Occipital lobe (tissue), 2 donors: ENCODE measurements around the gene SNX19. TPM values are rescaled to one million over a fixed set of nuclear protein-coding genes. Genes with fewer than 3 reads are reported as not detected.
A peak's percentile ranks its signal among the peaks of the same experiment; 100 is the strongest.

Source experiments
- DNase-seq: peaks from one replicate; lab custom pipeline; 2025; lab: John Stamatoyannopoulos, UW
- total RNA-seq: library from RNA; depleted of rRNA; stranded (reverse); fragments of >200 nt; gene quantifications from one replicate; pipeline ENCODE4 v1.2.3, GENCODE V29; 2014

SNX19 gene
- total RNA-seq, 1 donor from 2014 or later: 46.5 TPM

DNA sequence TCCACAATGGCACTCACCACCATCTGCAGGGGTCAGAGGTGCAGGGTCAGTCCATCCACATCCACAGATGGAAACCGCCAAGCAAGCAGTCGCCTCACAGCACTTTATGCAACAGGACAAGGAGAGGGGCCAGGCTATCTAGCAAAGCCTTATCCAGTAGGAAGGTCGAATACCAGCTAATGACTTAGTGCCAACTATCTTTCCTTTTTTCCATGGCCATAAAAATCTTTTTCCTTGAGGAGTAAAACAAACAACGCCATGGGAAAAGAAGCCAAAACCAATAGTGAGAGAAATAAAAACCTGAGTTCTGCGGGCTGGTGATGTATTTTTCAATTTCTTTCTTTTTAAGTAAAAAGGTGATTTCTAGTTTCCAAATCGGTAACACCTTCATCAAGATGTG, 8.2 kb downstream of the SNX19 start:
- DNase-seq: no peak

DNA sequence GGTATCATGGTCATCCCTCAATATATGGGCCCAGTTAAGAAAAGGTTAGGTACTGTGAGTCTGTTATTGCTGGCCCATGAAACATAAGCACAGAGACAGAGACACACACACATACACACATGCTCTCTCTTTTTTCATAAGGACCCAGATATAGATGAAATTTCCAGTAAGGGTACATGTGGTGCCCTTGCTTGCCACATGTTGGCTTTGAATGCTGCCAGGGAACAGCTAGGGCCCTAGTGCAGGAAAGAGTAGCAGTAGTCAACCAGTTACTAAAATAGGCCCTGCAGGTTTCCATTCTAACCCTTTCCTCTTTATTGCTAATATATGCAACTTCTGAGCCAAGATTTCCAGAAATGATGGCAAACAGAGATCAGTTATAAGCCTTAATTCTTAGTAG, 9.1 kb downstream of the SNX19 start:
- no peak for DNase-seq

DNA sequence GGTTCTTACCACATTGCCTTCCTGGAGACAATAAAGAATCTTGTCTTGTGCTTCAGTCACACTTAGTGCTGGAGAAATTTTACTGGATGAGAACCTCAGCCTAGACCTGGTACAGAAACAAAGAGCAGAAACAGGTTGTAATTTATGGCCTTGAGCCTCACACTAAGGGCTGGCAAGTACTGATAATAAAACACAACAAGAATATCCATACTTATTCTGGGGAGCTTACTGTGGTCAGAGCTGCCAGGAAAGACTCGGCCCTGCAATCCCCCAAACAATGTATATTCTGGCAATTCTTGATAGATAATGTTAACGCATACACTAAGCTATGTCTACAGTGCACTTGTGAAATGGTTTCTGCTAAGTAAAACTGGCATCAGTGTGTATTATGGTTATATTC, 9.7 kb downstream of the SNX19 start:
- DNase-seq: no peak

DNA sequence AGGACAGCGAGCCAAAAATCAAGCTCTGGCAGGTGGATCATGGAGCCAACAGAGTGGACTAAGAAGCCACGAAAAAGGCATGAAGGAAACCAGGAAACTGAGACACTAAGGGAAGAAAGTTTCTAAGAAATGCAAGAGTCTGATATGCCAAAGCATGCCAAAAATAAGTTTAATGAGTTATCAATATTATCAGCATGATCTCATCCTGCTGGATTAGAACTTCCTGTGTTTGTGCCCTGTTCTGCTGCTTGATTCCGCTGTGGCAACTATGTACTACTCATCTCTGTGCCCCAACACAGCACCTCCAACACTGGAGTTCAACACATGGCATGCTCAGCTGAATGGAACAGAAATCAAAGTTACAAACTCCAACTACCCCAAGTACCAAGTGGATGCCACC, 10.8 kb downstream of the SNX19 start:
- DNase-seq: no peak

DNA sequence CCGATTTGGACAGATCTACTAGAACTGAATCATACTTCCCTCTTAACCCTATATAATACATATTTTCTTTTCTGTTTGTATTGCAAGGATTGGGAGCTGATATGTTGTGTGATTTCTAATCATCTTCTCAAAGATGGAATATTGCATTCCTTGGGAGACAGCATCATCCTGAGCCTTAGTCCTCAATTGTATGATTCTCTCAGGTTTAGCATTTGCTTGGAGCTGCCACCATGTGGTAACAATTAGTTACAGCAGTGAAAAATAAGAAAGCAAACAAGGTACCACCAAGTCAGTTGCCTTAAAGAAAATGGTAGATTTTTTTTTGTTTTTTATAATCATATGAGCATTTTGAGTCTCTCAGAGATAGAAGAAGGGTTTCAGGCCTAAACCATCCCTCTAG, 11.9 kb downstream of the SNX19 start:
- DNase-seq: no peak

DNA sequence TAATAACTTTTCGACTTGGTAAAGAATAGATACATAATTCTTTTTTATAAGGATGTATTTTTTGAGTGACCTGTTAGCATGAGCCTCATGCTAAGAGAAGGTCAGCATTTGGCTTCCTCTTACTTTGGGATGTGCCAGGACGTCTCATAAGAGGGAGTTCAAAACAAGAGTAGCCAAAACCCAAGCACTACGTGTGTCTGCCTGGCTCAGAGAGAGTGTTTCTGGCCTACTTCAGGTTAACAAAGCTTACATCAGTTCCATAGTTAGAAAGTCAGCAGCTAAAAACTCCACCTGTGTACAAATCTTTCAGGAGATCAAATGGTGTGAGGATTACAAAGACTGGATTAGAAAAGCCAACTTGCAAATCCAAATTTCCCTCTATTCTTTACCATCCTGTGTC, 13.9 kb downstream of the SNX19 start:
- no peak for DNase-seq

DNA sequence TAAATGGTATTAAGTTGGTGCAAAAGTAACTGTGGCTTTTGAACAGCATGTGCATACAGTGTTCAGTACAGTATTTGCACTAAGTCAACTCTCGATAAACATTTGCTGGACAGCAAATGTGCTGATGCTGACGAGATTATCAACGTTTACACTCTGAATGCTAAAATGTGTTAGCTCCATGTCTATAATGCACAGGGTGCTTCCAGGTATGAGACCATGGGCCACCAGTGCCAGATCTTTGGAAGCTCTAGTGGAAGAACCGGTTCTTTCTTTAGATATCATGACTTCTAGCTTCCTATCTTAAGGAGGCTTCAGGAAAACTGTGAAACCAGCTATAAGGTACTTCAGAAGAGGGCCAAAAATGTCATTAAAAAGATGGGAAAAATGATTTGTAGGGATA, 17.2 kb downstream of the SNX19 start:
- no peak for DNase-seq

DNA sequence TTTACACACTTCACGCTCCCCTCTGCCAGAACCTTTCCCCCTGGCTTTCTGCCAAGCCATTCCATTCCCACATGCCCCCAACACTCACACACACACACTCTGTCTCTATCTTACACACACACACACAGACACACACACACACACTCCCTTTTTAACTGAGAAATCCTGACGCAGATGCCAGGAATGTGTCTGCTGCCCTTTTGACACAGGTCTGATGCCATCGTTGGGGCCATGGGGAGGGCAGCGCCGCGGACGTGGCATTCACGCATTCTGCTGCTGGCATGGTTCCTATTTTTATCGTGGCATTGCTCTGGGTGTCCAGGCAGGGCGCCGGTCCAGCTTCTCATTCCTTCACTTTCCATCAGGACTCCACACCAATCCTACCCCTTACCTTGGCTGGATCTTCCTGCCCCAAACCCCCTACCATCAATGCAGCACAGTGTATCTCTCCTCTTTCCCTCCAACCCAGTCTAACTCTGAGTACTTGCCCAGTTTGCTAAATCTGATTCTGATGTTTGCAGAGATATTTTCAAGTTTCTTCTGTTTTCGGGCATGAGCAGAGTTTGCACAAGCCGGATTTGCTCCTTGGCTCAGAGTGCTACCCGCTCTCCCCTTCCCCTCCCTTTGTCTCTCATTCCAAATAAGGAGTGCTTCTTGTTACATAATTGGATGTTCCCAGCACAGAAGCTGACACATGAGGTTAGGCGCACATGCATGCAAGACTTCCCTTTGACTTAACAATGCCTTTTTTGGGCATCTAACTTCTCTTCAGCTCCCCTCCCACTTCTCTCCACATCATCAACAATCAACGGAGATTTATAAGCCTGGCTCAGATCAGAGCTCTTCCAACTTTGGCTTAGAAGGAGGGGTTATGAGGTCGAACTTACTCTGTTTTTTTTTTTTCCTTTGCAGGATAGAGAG, 18.8 kb downstream of the SNX19 start:
- DNase-seq: no peak

DNA sequence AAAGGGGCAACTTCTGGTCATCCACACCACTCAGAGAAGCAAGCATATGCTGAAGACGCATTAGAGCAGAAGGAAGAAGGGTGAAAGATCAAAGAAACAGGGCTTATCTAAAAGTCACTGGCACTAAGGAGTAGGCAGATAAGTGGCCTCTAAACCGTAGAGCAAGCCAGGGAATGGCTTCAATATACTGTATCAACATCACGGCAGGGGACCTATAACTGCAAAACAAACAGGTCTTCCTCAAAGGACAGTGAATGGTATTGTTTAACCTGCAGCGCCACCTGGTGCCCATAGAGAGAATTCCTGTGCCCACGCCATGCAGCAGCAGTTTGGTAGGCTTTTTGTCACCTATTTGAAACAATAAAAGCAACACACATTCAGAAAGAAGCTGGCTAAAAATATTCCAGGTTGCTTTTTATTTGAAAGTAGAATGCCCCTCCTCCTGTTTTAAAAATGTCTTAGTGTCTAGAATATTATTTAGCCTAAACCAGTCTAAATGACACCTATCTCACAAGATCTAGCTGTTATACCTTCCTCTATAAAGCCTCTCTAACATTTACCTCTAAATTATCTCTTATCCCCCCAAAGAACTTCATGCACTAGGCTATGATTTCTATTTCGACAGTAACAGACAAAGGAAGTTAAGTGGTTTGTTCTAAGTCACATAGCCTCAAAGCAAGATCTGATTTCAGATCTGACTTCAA, 21.8 kb downstream of the SNX19 start:
- DNase-seq: peak; percentile 55

DNA sequence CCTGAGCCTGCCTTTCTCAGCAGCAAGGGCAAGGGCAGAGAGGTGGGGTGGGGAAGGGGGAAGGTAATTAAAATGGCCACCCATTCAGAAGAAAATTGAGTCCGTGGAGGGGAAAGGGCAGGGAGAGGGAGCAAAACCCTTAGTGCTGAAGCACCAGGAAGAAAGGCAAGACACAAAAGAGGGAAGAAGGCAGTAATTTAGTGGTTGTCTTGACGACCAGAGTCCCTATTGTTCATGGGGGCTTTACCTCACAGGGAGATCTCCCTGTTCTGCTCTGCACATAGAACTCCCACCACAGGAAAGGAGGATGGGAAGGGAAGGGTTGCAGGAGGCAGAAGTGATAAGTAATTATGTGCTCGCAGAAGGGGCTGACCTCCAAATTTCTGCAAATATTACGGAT, 23.4 kb downstream of the SNX19 start:
- no peak for DNase-seq

DNA sequence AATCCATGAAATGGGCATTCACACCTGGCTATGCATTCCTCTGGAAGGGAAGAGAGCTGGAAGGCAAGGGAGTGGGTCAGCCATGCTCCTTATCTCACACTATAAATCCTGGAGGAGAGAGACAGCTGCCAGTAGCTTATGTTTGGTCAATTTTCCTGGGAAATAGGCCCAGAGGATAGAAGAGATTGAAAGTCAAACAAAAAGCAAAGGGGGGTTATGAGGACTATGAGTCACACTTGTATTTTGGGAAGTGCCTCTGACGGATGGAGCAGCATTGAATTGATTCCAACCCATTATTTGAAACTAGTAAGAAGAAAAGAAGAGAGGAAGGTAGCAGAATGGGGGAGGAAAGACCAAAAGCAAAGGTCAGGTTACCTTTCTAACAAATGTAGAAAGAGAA, 25.0 kb downstream of the SNX19 start:
- DNase-seq: no peak

DNA sequence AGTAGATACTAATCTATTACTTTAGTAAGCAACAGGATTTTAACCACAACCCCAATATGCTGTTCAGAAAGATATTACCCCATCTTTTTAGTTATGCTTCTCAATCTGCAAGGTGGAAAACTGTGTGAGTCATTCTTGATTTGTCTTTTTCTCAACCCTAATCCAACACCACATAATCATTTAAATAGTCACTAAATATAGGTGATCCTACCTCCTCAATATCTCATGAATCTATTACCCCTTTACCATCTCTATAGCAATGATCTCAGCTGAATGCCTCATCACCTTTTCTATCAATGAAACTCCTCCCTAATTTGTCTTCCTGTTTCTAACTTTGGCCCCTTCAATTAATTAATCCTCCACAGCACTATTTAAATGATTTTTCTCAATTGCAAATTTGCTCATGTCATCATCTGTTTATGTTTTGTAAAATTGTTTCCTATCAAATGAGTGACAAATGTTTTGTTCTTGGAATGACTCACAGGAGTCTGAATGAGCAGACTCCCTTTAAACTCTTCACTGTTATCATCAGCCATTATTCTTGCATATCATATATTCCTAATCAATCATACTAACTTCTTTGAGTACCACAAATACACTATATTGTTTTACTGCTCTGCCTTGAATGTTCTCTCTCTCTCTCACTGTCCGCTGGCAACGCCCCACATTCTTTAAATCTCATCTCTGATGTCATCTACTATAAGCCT, 26.1 kb downstream of the SNX19 start:
- no peak for DNase-seq

DNA sequence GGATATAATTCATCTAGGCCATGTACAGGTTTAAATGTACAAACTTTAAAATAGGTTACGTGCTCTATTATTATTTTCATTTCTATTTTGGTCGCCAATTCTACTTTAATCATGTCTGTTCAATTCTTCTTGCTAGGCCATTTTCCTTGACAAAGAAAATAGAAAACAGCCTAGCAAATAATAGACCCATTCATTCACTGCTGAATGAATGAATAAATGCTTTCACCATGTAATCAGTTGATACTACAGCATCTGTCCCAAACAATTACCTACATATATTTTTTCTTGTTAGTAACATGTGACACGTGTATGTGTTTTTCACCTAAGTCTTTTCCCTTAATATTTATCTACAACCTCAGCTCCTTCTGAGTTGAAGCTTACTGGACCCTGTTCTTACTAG, 27.5 kb downstream of the SNX19 start:
- DNase-seq: no peak

DNA sequence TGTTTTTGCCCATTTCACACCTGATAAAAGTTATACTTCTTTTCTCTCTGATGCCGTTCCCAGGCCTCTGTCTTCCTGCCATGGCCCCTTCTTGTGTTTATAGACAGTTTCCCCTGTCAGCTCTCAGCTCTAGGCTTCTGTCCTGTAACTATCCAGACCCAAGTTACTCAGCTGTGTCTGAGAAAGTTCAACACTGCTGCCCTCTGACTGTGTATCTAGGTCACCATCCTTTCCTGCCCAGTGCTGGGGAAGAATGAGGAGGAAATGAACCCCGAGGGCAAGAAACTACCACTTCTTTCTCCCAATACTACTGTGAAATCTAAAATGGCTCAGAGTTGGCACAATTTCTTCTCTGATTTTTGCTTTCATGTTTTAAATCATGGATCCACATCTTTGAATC, 29.6 kb downstream of the SNX19 start:
- no peak for DNase-seq

DNA sequence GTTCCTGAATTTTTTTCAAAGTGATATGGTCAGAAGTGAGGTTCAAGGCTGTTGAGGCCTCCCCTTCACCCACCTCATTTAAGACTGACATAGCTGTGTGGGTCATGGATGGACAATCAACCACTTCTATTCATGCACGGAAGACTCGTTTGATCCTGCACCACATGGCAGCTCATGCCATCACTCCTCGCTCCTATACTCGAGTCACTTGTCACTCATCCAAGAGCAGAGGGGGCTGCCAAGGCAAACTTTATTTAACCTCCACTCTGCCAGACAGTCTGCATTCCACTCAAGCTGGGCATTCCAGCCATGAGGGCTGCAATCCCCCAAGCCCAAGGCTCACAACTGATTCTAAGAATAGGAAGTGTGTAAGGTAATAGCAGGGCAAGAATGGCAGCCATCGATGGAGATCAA, 34.1 kb downstream of the SNX19 start:
- DNase-seq: no peak

DNA sequence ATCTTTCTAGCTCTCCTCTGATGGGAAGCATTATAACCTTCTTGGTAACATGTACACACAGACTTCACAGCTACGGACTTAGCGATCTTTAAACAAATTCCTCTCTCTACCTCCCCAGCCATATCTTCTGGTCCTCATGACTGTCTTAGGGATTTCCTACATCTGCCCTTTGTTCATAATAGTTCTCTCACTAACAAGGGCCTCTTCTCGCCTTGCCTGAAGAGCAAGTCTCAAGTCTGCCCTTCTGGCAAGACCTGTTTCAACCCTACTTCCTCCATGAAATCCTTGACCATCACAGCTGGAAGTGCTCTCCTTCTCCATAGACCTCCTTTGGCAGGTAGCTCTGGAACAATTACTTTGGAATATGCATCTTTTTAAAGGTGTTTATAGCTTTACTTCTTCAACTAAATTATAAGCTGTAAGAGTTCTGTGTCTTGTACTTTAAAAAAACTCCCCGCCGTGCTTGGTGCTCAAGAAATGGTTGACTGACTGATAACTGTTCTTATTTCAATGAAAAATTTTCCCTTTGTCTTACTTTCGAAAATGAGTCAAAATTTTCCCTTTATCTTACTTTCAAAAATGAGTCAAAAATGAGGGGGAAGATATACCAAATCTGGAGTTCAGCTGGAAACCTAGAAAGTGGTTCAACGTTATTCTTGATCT, 34.7 kb downstream of the SNX19 start:
- no peak for DNase-seq

DNA sequence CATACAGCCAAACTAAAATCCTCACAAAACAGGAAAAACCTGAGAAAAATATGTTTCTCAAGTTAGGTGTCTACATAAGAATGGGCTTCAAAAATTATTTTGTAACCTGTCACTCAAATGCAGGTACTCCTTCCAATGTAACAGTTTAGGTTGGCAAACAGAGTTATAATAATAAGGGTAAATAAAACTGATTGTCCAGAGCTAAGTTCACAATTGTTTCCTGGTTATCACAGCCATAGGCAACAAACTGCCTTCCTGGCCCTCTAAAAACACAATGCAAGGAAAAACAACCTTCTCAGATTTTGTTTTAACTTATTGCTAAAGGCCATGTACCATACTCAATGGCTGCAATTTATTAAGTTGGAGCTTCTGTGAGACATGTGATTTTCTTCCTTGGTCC, 36.4 kb downstream of the SNX19 start:
- no peak for DNase-seq

DNA sequence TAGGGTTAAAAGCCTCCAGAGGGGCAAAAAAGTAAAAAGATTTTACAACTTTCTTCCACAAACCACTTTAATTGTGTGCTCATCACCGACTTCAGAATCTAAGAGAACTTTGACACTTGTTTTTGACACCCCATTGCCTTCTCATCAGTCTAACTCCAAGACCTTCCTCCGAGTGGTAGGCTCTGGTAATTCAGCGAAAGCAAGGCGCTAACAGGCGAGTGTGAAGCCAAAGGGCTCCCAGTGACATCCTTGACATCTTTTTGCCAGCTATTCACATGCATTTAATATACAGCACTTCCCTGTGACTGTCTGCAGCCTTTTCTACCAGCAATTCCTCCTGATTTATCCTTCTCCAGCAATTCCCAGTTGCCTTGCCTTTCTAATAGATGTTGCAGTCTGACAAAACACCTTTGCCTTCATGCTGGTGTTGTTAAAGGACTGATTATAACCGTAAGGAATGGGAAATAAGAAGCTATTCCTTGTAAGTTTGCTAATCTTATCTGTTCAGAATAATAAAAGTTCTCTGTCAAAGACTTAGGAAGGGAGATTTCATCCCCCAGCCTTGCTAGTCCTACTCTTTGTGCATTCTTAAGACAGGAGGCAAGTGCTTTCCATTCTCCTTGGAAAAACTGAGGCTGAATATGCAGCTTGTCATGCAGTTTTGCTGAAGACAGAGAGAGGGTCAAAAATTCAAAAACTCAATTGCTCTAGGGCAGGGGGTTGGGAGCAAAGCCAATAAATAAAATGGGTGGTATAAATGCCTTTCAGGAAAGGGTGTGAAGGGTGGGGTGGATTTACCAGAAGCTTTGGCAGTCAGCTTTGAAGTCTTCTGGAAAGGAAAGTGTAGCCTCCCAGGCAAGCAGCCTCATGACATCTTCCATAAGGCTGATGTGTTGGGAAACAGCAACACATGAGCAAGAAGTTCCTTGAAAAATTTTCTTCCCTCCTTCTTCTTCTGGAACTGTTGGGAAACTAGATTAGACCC, 39.1 kb downstream of the SNX19 start:
- DNase-seq: no peak

DNA sequence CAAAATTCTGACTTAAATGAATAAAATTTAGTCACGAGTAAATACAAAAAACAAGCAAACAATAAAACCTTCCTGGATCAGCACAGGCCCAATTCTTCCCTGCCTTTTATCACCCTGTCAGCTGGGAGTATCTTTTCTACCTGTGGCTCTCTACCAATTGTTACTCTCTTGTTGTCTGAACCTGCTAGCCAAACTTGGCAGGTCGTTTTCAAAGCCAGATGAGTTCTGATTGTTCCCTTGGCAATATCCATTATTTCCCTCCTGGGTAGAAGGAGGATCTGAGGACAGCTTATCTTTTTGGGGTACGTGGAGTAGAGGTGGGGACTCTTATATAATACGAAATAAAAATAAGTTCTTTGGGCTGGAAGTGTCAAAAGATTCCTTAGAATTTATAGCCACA, 40.2 kb downstream of the SNX19 start:
- DNase-seq: no peak

DNA sequence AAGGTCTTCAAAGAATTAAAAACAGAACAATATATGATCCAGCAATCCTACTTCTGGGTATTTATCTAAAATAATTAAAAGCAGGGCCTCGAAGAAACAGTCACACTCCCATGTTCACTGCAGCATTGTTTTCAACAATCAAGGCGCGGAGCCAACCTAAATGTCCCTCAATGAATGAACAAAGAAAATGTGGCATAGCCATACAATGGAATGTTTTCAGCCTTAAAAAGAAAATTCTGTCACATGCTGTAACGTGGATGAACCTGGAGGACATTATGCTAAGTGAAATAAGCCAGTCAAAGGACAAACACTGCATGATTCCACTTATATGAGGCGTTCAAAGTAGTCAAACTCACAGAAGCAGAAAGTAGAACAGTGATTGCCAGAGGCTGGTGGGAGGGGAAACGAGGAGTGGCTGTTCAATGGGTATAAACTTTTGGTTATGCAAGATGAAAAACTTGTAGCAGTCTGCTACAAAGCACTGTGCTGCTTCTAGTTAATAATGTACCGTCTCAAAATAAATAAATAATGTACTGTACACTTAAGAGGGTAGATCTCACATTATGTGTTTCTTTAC, 41.2 kb downstream of the SNX19 start:
- DNase-seq: no peak
